AG04449 (cell line): ENCODE measurements around the gene BTG4.

Source experiments
- CTCF ChIA-PET: fragments of 350-600 bp; formaldehyde crosslinking; extraction: SDS; loops from one replicate; lab custom pipeline; 2021; ENCODE audit warnings: antibody characterized with exemption; lab: Yijun Ruan, JAX
- POLR2A ChIA-PET: fragments of 400-600, 350-600 bp; formaldehyde crosslinking; extraction: SDS; loops from one replicate; lab custom pipeline; 2020; ENCODE audit warnings: antibody characterized with exemption, inconsistent platforms; lab: Yijun Ruan, JAX
- DNase-seq: peaks from one replicate; pipeline ENCODE4 v3.0.0-alpha.2; 2010; ENCODE audit warnings: low read depth, low spot score
- H3K4me3 ChIP-seq: 2 replicates; pipeline ENCODE4 v1.5.1; 2011; ENCODE audit warnings: low read depth, mild to moderate bottlenecking, control low read depth, low read length
- CTCF ChIP-seq: IDR thresholded peaks from one replicate; pipeline ENCODE4 v1.5.1; 2011; ENCODE audit warnings: mild to moderate bottlenecking, moderate library complexity, low read length, control low read depth, inconsistent platforms; ENCODE audit not compliant: insufficient read depth; ENCODE audit errors: missing control alignments

BTG4 gene

GRCh38 chr11:111525456-111525855 lies 13.3 kb upstream of the BTG4 start:
- TF ChIP-seq CTCF, result no peak
- POLR2A ChIA-PET, result no interaction called here
- DNase-seq, result no peak
- H3K4me3 ChIP-seq, result no peak overlapping the region
- CTCF ChIA-PET, result interaction anchor here (1.2 kb wide), 1 partner anchor 71 kb away, joined by 3 read pairs; no protein-coding TSS in a partner anchor

DNA sequence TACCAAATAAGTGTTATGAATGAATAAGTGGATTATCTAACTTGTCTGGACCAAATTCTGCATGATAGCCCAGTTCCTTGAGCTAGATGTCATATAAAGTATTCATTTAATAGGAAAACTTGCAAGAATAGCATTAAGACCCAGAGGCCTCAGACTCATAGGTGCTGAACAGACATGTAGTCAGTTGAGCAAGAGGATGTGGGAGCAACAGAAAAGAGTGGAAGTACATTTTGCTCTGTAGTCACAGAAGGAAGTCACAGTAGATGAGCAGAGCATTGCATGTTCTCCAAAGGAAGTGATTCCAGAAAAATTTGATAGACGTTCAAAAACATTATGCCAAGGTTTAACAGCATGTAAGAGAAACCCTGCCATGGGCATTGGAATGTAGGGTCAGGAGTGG lies 11.9 kb upstream of the BTG4 start:
- DNase-seq, result no peak
- no peak for TF ChIP-seq CTCF
- H3K4me3 ChIP-seq, result no peak overlapping the region
- ChIA-PET CTCF (no interaction called here), POLR2A (no interaction called here)

- CTCF ChIA-PET, result no interaction called here
- POLR2A ChIA-PET, result no interaction called here
- H3K4me3 ChIP-seq, result no peak overlapping the region
- no peak for DNase-seq
- no peak for TF ChIP-seq CTCF
Measured at GRCh38 chr11:111523343-111523742, 11.2 kb upstream of the BTG4 start.

DNA sequence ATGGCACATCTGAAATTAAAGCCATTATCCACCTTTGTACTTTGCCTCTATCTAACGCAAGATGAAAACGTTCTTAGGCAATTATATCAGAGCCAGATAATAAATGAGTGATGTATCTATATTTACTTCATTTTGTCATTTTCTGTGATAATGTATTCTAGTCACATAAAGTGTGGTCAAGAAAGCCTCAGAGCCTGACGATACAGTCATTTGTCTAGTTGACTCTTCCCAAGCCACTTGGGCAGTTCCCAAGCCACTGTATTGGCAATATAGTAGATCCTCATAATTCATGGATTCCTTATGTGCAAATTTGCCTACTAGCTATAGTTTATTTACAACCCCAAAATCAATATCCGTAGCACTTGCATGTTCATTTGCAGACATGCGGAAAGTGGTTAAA lies 10.2 kb upstream of the BTG4 start:
- CTCF ChIA-PET, result no interaction called here
- no peak for TF ChIP-seq CTCF
- POLR2A ChIA-PET, result no interaction called here
- no peak overlapping the region for H3K4me3 ChIP-seq
- no peak for DNase-seq

DNA sequence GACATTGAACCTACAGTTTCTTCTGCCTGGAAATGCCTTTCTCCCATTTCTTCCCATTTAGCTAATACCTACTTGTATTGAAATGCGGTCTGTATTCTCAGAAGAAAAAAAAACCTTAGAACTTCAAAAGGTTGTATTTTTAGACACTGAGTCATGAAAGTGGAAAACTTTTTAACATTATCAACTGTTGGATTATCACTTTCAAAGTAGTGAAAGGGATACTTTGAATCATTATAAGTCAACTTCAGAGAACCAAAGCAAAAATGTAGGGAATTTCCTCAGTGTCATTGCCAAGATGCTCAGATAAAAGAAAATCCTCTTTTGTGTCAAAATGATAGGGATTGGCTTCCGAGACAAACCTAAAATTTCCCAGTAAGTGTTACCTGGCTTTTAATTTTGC lies 8.9 kb upstream of the BTG4 start:
- DNase-seq, result no peak
- ChIA-PET POLR2A (interaction anchor here (0.6 kb wide), 1 partner anchor 58 kb away, joined by 3 read pairs; no protein-coding TSS in a partner anchor), CTCF (no interaction called here)
- TF ChIP-seq CTCF, result no peak
- no peak overlapping the region for H3K4me3 ChIP-seq

- no peak overlapping the region for H3K4me3 ChIP-seq
- no peak for TF ChIP-seq CTCF
- ChIA-PET POLR2A (no interaction called here), CTCF (no interaction called here)
- no peak for DNase-seq
Measured at GRCh38 chr11:111520560-111520959, 8.4 kb upstream of the BTG4 start.

- no peak overlapping the region for H3K4me3 ChIP-seq
- ChIA-PET POLR2A (no interaction called here), CTCF (no interaction called here)
- no peak for DNase-seq
- no peak for TF ChIP-seq CTCF
Measured at GRCh38 chr11:111518668-111519067, 6.5 kb upstream of the BTG4 start.
